Astrocyte of the cerebellum (primary cell): ENCODE measurements around the gene OAT.

Source experiments
- DNase-seq: peaks from one replicate; pipeline ENCODE4 v3.0.0-alpha.2; 2011; ENCODE audit warnings: low read depth
- H3K4me3 ChIP-seq: 2 replicates; pipeline ENCODE4 v1.5.1; 2011; ENCODE audit warnings: mild to moderate bottlenecking, low read depth, low read length, moderate library complexity
- in situ Hi-C: cut with HindIII; loops from 2 replicates; pipeline ENCODE4 v1.10.0; 2017; ENCODE audit warnings: low sequenced_read_pairs
- TF ChIP-seq, protein P1 (sequence below): IDR thresholded peaks from 2 replicates; pipeline ENCODE4 v1.5.1; 2012; ENCODE audit warnings: low read length, low read depth, moderate library complexity, mild to moderate bottlenecking; ENCODE audit errors: missing control alignments

The OAT gene

DNA sequence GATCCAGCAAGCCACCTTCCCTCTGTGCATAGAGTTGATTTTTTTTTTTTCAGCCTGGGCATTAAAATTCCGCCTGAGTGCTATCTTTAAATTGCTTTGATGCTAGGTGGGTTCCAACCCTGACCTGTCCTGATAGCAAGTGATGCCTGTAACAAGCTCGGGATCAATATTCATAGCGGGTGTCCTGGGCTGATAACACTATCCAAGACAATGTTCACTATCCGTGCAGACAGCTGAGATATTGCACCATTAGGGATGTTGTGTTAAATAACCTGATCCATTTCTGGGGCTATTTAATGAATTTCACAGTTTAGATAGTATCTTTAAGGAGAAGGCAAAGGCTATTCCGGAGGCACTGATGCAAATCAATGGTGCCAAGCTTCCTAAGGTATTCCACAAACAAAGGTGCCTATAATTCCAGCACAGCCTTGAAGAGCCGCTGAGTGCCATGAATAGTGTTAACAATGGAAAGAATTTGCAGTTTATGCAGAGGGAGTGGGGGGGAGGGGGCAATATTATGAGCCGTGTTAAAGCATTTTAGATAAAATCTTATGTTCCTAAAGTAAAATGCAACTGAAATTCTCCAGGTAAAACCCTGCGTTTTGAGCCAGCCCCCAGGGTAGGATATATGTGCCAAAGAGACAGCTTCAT is 35.4 kb upstream of the OAT start:
- in situ Hi-C loops: no loop called here
- no peak for DNase-seq
- TF ChIP-seq, protein P1, sequence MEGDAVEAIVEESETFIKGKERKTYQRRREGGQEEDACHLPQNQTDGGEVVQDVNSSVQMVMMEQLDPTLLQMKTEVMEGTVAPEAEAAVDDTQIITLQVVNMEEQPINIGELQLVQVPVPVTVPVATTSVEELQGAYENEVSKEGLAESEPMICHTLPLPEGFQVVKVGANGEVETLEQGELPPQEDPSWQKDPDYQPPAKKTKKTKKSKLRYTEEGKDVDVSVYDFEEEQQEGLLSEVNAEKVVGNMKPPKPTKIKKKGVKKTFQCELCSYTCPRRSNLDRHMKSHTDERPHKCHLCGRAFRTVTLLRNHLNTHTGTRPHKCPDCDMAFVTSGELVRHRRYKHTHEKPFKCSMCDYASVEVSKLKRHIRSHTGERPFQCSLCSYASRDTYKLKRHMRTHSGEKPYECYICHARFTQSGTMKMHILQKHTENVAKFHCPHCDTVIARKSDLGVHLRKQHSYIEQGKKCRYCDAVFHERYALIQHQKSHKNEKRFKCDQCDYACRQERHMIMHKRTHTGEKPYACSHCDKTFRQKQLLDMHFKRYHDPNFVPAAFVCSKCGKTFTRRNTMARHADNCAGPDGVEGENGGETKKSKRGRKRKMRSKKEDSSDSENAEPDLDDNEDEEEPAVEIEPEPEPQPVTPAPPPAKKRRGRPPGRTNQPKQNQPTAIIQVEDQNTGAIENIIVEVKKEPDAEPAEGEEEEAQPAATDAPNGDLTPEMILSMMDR: no peak
- no peak overlapping the region for H3K4me3 ChIP-seq

DNA sequence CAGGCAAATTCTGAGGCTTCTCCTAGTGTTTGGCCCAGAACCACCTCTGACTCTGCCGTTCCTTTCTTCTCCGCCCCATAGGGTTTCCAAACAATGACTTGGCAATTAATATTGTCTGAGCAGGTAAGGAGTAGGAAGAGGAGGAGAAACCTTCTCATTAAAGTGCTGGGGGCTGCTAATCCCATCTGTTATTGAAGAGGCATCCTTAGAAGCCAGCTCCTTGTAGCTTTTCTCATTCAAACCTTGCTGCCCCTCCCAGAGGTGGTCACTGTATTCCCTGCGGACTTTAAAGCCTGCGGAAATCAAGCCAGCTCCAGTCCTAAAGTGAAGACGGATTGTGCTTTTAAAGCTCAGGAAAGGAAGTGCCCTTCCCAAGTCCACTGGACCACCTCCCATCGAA is 32.6 kb upstream of the OAT start:
- in situ Hi-C loops: no loop called here
- no peak overlapping the region for H3K4me3 ChIP-seq
- no peak for DNase-seq
- TF ChIP-seq, protein P1: no peak

- H3K4me3 ChIP-seq: no peak overlapping the region
- in situ Hi-C loops: no loop called here
- TF ChIP-seq, protein P1: no peak
- no peak for DNase-seq
Measured at GRCh38 chr10:124450783-124451057, 32.0 kb upstream of the OAT start.

- DNase-seq: no peak
- peak within 1 kb of the TSS; percentile 24 for H3K4me3 ChIP-seq
- in situ Hi-C loops: no loop called here
Measured at GRCh38 chr10:124450012-124450782, 31.5 kb upstream of the OAT start, which contains the start of gene NKX1-2. NKX1-2 (minus strand) TSS chr10:124450035; CDS start chr10:124449943, 92 bp downstream.

GRCh38 chr10:124449170-124450011 is 30.7 kb upstream of the OAT start:
- no peak for DNase-seq
- TF ChIP-seq, protein P1: no peak
- peak overlapping the region; percentile 24 for H3K4me3 ChIP-seq
- in situ Hi-C loops: no loop called here

More at GRCh38 chr10:124450012-124450782, 31.5 kb upstream of the OAT start, which contains the start of gene NKX1-2:
- TF ChIP-seq, protein P1: no peak

DNA sequence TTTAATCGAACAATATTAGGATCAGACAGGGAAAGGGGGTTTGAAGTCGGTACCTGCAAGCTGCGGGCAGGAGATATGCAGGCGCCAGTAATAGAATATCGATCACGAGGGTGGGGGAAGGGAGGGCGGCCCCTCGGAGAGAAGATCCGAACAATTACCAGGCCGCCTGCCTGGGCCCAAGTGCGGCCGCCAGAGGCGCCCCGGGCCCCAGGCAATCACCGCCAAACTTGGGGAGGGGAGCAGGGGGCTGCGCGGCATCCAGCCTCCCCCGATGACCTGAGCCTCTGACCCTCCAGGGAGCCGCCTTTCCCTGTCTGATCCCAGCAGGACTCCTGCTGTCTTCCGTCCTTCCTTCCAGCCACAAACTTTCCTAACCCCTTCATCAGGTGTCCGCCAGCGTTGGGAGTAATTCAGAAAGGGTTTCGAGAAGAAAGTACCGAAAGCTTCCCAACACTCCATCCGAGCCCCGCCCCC is 30.0 kb upstream of the OAT start:
- TF ChIP-seq, protein P1: peak; percentile 16
- DNase-seq: no peak
- in situ Hi-C loops: no loop called here
- no peak overlapping the region for H3K4me3 ChIP-seq
